ENCODE measurements around the gene RHOF.

DNA sequence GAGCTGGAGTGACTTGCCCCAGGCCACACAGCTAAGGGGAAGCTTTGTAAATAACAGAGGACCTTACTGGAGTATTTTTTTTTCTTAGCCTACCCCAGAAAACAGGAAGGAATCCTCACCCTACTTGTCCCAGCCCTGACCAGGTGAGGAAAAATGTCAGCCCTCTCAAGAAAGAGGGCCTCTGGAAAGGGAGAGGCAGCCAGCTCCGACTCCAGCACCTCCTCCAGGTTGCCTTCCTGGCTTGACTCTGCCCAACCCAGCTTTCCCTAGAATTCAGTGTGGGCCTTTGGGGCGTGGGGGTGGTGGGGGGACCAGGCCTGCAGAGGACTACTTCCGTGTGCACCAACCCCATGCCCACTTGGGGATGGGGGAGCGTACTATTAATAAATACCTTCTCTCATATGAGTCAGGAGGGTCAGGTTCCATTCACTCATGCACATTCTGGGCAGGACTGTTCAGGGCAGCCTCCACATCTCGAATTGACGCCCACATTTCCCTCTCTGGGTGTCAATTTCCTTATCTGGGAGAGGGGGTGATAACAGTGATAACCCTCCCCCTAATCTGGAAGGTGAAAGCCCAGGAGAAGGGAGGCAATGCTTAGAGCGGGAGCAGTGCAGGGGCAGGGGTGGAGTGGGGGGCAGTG lies 5.2 kb downstream of the RHOF start:
- TF ChIP-seq, protein P1, sequence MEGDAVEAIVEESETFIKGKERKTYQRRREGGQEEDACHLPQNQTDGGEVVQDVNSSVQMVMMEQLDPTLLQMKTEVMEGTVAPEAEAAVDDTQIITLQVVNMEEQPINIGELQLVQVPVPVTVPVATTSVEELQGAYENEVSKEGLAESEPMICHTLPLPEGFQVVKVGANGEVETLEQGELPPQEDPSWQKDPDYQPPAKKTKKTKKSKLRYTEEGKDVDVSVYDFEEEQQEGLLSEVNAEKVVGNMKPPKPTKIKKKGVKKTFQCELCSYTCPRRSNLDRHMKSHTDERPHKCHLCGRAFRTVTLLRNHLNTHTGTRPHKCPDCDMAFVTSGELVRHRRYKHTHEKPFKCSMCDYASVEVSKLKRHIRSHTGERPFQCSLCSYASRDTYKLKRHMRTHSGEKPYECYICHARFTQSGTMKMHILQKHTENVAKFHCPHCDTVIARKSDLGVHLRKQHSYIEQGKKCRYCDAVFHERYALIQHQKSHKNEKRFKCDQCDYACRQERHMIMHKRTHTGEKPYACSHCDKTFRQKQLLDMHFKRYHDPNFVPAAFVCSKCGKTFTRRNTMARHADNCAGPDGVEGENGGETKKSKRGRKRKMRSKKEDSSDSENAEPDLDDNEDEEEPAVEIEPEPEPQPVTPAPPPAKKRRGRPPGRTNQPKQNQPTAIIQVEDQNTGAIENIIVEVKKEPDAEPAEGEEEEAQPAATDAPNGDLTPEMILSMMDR (IDR thresholded peaks at IDR 0.05), result no peak
- no peak for TF ChIP-seq ZFX (IDR thresholded peaks at IDR 0.05; ENCODE audit: borderline replicate concordance)

Data from 22Rv1 (cell line).